T47D (cell line): ENCODE measurements around the gene PPFIBP2.
"Not testable (repeated sequence)": the region's sequence is repeated elsewhere in the genome, so short reads cannot be mapped to it uniquely, and the experiment has no call there.

Experiments used
- DNase-seq, 2 experiments: peaks; one replicate each; pipeline versions ENCODE4 v3.0.0 to v3.0.0-alpha.2; 2011 to 2012; ENCODE audit warnings: low read depth in 1 of 2, low spot score in 1 of 2
- JUND ChIP-seq: IDR thresholded peaks from 2 replicates; pipeline ENCODE4 v1.6.1; 2012; ENCODE audit warnings: low read depth
- in situ Hi-C: cut with HindIII; loops from 2 replicates; pipeline ENCODE4 v1.10.0; 2016; ENCODE audit warnings: low sequenced_read_pairs, low pct_unique_long_range_greater_than_20kb

Gene PPFIBP2

GRCh38 chr11:7506243-7506642, 7.6 kb upstream of the PPFIBP2 start:
- TF ChIP-seq JUND: no peak
- in situ Hi-C loops: no loop called here
- no peak for DNase-seq

- in situ Hi-C loops: no loop called here
- TF ChIP-seq JUND: no peak
- DNase-seq: no peak
Observed at GRCh38 chr11:7508087-7508486, 5.7 kb upstream of the PPFIBP2 start.

GRCh38 chr11:7509966-7510365, 3.8 kb upstream of the PPFIBP2 start:
- in situ Hi-C loops: no loop called here
- no peak for TF ChIP-seq JUND
- no peak for DNase-seq

GRCh38 chr11:7511401-7511800, 2.4 kb upstream of the PPFIBP2 start:
- no peak for TF ChIP-seq JUND
- in situ Hi-C loops: no loop called here
- peak in 1 of 2 experiments; percentile 33 for DNase-seq

GRCh38 chr11:7512525-7513233, 1.1 kb upstream of the PPFIBP2 start:
- TF ChIP-seq JUND: no peak
- in situ Hi-C loops: no loop called here
- peak in 1 of 2 experiments; percentile 2 for DNase-seq

- in situ Hi-C loops: no loop called here
- TF ChIP-seq JUND: no peak
- DNase-seq: peak in 1 of 2 experiments; percentile 19
Observed at GRCh38 chr11:7514099-7514591, 346 bp downstream of the PPFIBP2 start.

- in situ Hi-C loops: no loop called here
- no peak for DNase-seq
- no peak for TF ChIP-seq JUND
Observed at GRCh38 chr11:7515447-7515886, 1.7 kb downstream of the PPFIBP2 start.

GRCh38 chr11:7516475-7516874, 2.7 kb downstream of the PPFIBP2 start:
- no peak for DNase-seq
- TF ChIP-seq JUND: no peak
- in situ Hi-C loops: no loop called here

GRCh38 chr11:7517743-7518142, 3.9 kb downstream of the PPFIBP2 start:
- DNase-seq, in situ Hi-C loops: not testable (repeated sequence)

GRCh38 chr11:7518811-7519562, 5.2 kb downstream of the PPFIBP2 start:
- in situ Hi-C loops: no loop called here
- DNase-seq: no peak
- TF ChIP-seq JUND: no peak

- no peak for DNase-seq
- no peak for TF ChIP-seq JUND
- in situ Hi-C loops: no loop called here
Observed at GRCh38 chr11:7520011-7520942, 6.5 kb downstream of the PPFIBP2 start.

GRCh38 chr11:7520981-7521487, 7.2 kb downstream of the PPFIBP2 start:
- in situ Hi-C loops: no loop called here
- TF ChIP-seq JUND: no peak
- no peak for DNase-seq
